GM19397 (cell line): Measurements from ENCODE around the gene UBAC2.
A peak's percentile ranks its signal among the peaks of the same experiment; 100 is the strongest.
"Not testable (repeated sequence)": the region's sequence is repeated elsewhere in the genome, so short reads cannot be mapped to it uniquely, and the experiment has no call there.

Experiments
- ATAC-seq: cut with Tn5 transposase; IDR thresholded peaks from one replicate; pipeline ENCODE4 v1.9.1; 2021; ENCODE audit warnings: mild to moderate bottlenecking, moderate library complexity; ENCODE audit not compliant: unreplicated experiment

UBAC2 gene

GRCh38 chr13:99211421-99212035 lies 10.9 kb downstream of the UBAC2 start:
- ATAC-seq, result no peak

- ATAC-seq, result no peak
Observed at GRCh38 chr13:99214232-99214631, 13.6 kb downstream of the UBAC2 start.

- ATAC-seq, result no peak
Observed at GRCh38 chr13:99214731-99215130, 14.1 kb downstream of the UBAC2 start.

- no peak for ATAC-seq
Observed at GRCh38 chr13:99215184-99215830, 14.7 kb downstream of the UBAC2 start.

- no peak for ATAC-seq
Observed at GRCh38 chr13:99217461-99218110, 16.9 kb downstream of the UBAC2 start.

DNA sequence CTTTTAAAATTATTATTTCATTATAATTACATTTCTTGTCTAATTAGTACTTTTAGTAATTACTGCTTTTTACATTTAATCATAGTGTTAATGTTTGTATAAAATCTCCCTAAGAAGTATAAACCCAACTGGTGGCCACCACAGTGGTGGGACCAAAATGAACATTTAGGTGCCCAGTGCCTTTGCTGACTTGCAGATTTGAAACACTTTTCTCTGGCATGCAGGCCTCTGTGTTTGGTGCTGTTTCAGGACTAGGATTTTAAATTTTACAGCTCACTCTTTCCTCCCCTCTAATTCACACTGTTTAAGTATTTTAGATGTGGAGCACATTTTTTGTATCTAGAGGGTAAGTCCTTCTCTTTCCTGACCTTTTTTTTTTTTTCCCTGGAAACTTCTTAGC lies 17.5 kb downstream of the UBAC2 start:
- no peak for ATAC-seq

DNA sequence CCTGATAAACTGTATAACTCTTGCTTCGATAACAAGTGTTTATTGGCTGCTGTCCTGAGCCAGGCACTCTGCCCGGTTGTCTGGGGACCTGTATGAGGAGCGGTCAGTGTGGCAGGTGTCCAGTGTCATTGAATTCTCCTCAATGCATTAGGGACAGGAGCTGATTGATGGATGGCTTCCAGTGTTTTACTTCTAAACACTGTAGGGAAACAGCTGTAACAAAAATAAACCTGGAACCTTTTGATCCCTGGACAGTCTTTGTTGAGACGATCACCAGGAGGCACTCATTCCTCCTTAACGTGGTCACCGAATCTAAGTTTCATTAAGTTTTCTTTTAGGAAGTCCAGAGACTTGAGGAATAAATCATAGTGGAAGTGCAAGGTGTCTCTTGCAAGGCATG lies 17.9 kb downstream of the UBAC2 start:
- no peak for ATAC-seq

DNA sequence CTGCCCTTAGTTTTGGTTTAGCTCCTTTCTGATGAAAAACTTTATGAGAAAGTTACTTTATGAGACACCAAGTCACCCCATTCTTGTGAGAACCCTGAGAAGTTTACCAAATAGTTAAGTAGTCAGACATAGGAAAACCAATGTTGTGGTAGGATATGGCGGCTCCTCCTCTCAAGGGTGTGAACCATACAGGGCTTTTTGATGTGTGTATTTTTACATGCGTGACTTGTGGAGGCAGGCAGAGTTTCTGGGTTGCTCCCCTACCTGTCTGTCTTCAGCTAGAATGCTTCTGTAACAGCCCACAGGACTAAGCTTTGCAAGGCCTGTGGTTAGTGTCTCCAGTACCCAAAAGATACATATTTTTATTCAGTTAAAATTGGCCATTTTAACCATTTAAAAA lies 18.3 kb downstream of the UBAC2 start:
- no peak for ATAC-seq

DNA sequence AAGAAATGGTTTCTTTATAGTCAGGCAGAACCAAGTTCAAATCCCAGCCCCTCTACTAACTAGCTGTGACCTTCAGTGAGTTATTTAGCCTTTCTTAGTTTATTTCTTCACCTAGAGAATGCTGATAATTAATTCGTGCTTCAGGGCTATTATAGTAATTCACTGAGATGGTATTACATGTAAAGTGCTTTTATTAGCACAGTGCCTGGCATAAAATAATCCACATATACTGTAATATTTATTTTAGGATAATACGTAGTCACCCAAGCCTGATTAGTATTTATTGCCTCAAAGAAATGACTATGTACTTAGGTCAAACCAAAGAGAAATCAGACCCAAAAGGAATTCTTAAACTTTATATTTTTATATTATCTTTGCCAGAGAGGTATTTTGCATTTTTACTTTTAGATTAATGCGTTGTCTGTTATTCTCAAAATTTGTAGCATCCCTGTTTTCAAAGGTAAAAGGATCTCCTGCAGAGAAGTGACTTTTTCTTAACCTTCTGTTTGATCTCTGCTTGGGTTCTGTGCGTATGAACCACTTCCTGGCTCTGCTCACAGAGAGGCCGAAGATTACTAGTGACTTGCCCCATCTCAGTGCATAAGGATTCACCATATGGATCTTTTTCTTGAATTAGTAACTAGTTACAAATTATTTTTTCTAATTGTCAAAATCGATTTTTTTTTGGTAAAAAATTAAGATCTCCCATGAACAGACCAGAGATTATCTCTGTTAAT lies 19.7 kb downstream of the UBAC2 start:
- ATAC-seq, result no peak

DNA sequence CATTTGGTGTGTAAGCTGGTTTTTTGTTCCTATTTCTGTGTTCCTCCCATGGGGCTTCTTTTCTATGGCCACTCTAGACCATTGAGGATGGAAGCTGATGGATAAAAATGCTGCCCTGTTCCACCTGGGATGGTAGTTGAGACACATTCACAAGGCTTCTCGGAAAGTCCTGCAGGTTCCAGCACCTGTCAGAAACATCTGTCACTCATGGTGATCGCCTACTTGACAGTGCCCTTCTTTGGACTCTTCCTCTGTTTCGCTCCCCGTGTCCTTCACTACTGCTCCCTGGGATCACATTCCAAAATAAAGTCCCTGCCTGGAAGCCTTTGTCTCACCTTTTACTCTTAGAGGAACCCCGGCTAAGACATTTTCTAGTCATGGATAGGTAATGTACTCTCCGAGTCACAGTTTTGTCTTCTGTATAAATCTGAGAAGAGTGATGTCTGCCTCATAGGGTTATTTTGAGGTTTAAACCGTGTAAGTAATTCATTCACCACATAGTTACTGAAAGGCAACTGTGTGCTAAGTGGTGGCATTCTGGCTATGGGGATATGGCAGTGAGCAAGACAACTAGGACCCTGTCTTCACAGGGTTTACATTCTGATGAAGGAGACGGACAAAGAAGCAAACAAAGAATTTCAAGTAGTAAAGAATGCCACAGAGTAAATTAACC lies 21.0 kb downstream of the UBAC2 start:
- ATAC-seq, result no peak

GRCh38 chr13:99223587-99223986 lies 22.9 kb downstream of the UBAC2 start:
- ATAC-seq, result no peak

DNA sequence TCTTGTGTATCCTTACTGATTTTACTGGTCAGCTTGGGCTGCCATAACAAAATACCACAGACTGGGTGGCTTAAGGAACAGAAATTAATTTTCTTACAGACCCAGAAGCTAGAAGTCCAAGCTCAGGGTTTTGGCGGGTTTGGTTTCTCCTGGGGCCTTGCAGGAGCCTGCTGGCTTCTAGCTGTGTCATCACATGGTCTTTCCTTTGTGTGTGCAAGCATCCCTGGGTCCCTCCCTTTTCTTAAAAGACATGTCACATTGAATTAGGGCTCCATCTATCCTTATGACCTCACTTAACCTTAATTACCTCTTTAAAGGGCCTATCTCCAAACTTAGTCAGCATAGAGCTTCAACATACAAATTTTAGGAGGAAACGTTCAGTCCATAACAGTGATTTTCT lies 23.4 kb downstream of the UBAC2 start:
- ATAC-seq, result no peak

- no peak for ATAC-seq
Observed at GRCh38 chr13:99225078-99225477, 24.4 kb downstream of the UBAC2 start.

DNA sequence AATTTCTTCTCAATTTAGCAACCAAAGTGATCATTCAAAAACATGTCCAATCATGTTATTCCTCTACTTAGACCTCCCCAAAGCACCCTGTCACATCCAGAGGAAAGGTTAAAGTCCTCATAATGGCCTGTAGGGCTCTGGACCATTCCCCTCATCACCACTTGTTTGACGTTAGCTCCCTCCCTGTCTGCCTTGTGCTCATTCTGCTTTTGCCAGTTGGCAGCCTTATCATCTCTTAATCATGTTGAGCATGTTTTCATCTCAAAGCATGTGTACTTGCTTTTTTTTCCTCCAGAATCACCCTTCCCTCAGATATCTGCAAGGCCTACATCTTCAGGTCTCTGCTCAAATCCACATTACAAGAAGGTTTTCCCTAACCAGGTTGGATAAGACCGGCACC lies 25.9 kb downstream of the UBAC2 start:
- ATAC-seq, result no peak

- no peak for ATAC-seq
Observed at GRCh38 chr13:99227331-99227900, 26.8 kb downstream of the UBAC2 start.

DNA sequence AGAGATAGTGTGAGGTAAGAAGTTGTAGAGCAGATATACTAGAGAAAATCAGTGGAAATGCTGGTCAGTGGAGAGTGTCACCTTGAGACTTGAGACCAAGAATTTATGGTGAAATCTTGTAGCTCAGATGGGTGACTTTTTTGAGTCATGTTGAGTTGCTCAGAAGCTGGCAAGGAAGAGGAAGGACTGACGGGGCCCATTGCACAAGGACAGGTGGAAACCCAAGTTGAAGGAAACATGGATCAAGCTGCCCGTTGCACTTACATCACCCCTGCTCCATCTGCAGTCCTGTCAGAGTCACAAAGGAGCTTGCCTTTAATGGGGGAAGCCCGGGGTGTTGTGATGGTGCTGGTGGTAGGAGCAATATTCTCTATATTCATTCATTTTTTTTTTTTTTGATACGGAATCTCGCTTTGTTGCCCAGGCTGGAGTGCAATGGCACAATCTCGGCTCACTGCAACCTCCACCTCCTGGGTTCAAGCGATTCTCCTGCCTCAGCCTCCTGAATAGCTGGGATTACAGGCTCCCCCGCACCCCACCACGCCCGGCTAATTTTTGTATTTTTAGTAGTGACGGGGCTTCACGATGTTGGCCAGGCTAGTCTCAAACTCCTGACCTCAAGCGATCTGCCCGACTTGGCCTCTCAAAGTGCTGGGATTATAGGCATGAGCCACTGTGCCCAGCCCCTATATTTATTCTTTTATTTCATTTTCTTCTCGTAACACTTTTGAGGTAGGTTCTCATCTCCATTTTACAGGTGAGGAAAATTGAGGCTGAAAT lies 27.4 kb downstream of the UBAC2 start:
- ATAC-seq, result no peak

GRCh38 chr13:99228737-99229691 lies 28.4 kb downstream of the UBAC2 start:
- peak; percentile 92 for ATAC-seq

- not testable (repeated sequence) for ATAC-seq
Observed at GRCh38 chr13:99230588-99230987, 29.9 kb downstream of the UBAC2 start.

- ATAC-seq, result no peak
Observed at GRCh38 chr13:99230991-99231390, 30.3 kb downstream of the UBAC2 start.
